ENCODE measurements around the gene CYTH1.

The CYTH1 gene

GRCh38 chr17:78821961-78822360 lies 39.9 kb upstream of the CYTH1 start:
- WGBS, 2 experiments = 92 to 93% methylated on average over 8 of the region's 8 CpGs
- no peaks in the 10 kb centered on the region for H3K9me3 ChIP-seq (ENCODE audit: control insufficient read depth, low read length)
- peaks cover 6% of the 10 kb centered on the region for H3K4me1 ChIP-seq (ENCODE audit: control insufficient read depth, insufficient read depth, low read length)
- no peak overlapping the region for H3K4me3 ChIP-seq (ENCODE audit: insufficient read depth, low read depth, low read length)
- H3K27me3 ChIP-seq (ENCODE audit: control insufficient read depth, insufficient read depth, low read length, poor library complexity, severe bottlenecking) = no peaks in the 10 kb centered on the region
- peaks cover 55% of the 10 kb centered on the region for H3K36me3 ChIP-seq (ENCODE audit: control insufficient read depth, insufficient read depth, low read length)
- no peak overlapping the region for H3K27ac ChIP-seq (ENCODE audit: insufficient read depth, low read depth, low read length, poor library complexity, severe bottlenecking)

- Histone ChIP-seq H3K27ac (ENCODE audit: insufficient read depth, low read depth, low read length, poor library complexity, severe bottlenecking) (no peak overlapping the region), H3K27me3 (ENCODE audit: control insufficient read depth, insufficient read depth, low read length, poor library complexity, severe bottlenecking) (no peaks in the 10 kb centered on the region), H3K36me3 (ENCODE audit: control insufficient read depth, insufficient read depth, low read length) (peaks cover 47% of the 10 kb centered on the region), H3K9me3 (ENCODE audit: control insufficient read depth, low read length) (no peaks in the 10 kb centered on the region), H3K4me1 (ENCODE audit: control insufficient read depth, insufficient read depth, low read length) (peaks cover 6% of the 10 kb centered on the region), H3K4me3 (ENCODE audit: insufficient read depth, low read depth, low read length) (no peak overlapping the region)
- 91 to 93% methylated on average over 13 of the region's 13 CpGs for WGBS, 2 experiments
These were observed 38.8 kb upstream of the CYTH1 start for GRCh38 chr17:78820841-78821240.

GRCh38 chr17:78819806-78820792 lies 38.0 kb upstream of the CYTH1 start:
- peaks cover 6% of the 10 kb centered on the region for H3K4me1 ChIP-seq (ENCODE audit: control insufficient read depth, insufficient read depth, low read length)
- 94 to 95% methylated on average over 18 of the region's 18 CpGs for WGBS, 2 experiments
- no peaks in the 10 kb centered on the region for H3K27me3 ChIP-seq (ENCODE audit: control insufficient read depth, insufficient read depth, low read length, poor library complexity, severe bottlenecking)
- no peak overlapping the region for H3K4me3 ChIP-seq (ENCODE audit: insufficient read depth, low read depth, low read length)
- H3K9me3 ChIP-seq (ENCODE audit: control insufficient read depth, low read length) = no peaks in the 10 kb centered on the region
- H3K36me3 ChIP-seq (ENCODE audit: control insufficient read depth, insufficient read depth, low read length) = peaks cover 50% of the 10 kb centered on the region
- H3K27ac ChIP-seq (ENCODE audit: insufficient read depth, low read depth, low read length, poor library complexity, severe bottlenecking) = no peak overlapping the region

GRCh38 chr17:78819402-78819801 lies 37.3 kb upstream of the CYTH1 start:
- Histone ChIP-seq H3K4me1 (ENCODE audit: control insufficient read depth, insufficient read depth, low read length) (peaks cover 6% of the 10 kb centered on the region), H3K27me3 (ENCODE audit: control insufficient read depth, insufficient read depth, low read length, poor library complexity, severe bottlenecking) (no peaks in the 10 kb centered on the region), H3K4me3 (ENCODE audit: insufficient read depth, low read depth, low read length) (no peak overlapping the region), H3K27ac (ENCODE audit: insufficient read depth, low read depth, low read length, poor library complexity, severe bottlenecking) (no peak overlapping the region), H3K9me3 (ENCODE audit: control insufficient read depth, low read length) (no peaks in the 10 kb centered on the region), H3K36me3 (ENCODE audit: control insufficient read depth, insufficient read depth, low read length) (peaks cover 45% of the 10 kb centered on the region)
- WGBS, 2 experiments = 95 to 96% methylated on average over 8 of the region's 8 CpGs

- Histone ChIP-seq H3K27me3 (ENCODE audit: control insufficient read depth, insufficient read depth, low read length, poor library complexity, severe bottlenecking) (no peaks in the 10 kb centered on the region), H3K4me1 (ENCODE audit: control insufficient read depth, insufficient read depth, low read length) (peaks cover 6% of the 10 kb centered on the region), H3K9me3 (ENCODE audit: control insufficient read depth, low read length) (no peaks in the 10 kb centered on the region), H3K27ac (ENCODE audit: insufficient read depth, low read depth, low read length, poor library complexity, severe bottlenecking) (no peak overlapping the region), H3K36me3 (ENCODE audit: control insufficient read depth, insufficient read depth, low read length) (peaks cover 50% of the 10 kb centered on the region), H3K4me3 (ENCODE audit: insufficient read depth, low read depth, low read length) (no peak overlapping the region)
- WGBS, 2 experiments = 97% methylated on average over 6 of the region's 6 CpGs
These were observed 36.9 kb upstream of the CYTH1 start for GRCh38 chr17:78818932-78819331.

GRCh38 chr17:78818152-78818846 lies 36.2 kb upstream of the CYTH1 start:
- Histone ChIP-seq H3K9me3 (ENCODE audit: control insufficient read depth, low read length) (no peaks in the 10 kb centered on the region), H3K27me3 (ENCODE audit: control insufficient read depth, insufficient read depth, low read length, poor library complexity, severe bottlenecking) (no peaks in the 10 kb centered on the region), H3K36me3 (ENCODE audit: control insufficient read depth, insufficient read depth, low read length) (peaks cover 56% of the 10 kb centered on the region), H3K4me3 (ENCODE audit: insufficient read depth, low read depth, low read length) (no peak overlapping the region), H3K27ac (ENCODE audit: insufficient read depth, low read depth, low read length, poor library complexity, severe bottlenecking) (no peak overlapping the region), H3K4me1 (ENCODE audit: control insufficient read depth, insufficient read depth, low read length) (peaks cover 3% of the 10 kb centered on the region)
- WGBS, 2 experiments = 94 to 95% methylated on average over 19 of the region's 19 CpGs

GRCh38 chr17:78817123-78817522 lies 35.0 kb upstream of the CYTH1 start:
- H3K4me1 ChIP-seq (ENCODE audit: control insufficient read depth, insufficient read depth, low read length) = no peaks in the 10 kb centered on the region

GRCh38 chr17:78815696-78816095 lies 33.6 kb upstream of the CYTH1 start:
- WGBS, 2 experiments = 87 to 88% methylated on average over 7 of the region's 7 CpGs
- no peaks in the 10 kb centered on the region for H3K4me1 ChIP-seq (ENCODE audit: control insufficient read depth, insufficient read depth, low read length)
- no peaks in the 10 kb centered on the region for H3K27me3 ChIP-seq (ENCODE audit: control insufficient read depth, insufficient read depth, low read length, poor library complexity, severe bottlenecking)
- H3K9me3 ChIP-seq (ENCODE audit: control insufficient read depth, low read length) = no peaks in the 10 kb centered on the region
- H3K27ac ChIP-seq (ENCODE audit: insufficient read depth, low read depth, low read length, poor library complexity, severe bottlenecking) = no peak overlapping the region
- H3K36me3 ChIP-seq (ENCODE audit: control insufficient read depth, insufficient read depth, low read length) = peaks cover 70% of the 10 kb centered on the region
- no peak overlapping the region for H3K4me3 ChIP-seq (ENCODE audit: insufficient read depth, low read depth, low read length)

More at GRCh38 chr17:78817123-78817522, 35.0 kb upstream of the CYTH1 start:
- no peak overlapping the region for H3K4me3 ChIP-seq (ENCODE audit: insufficient read depth, low read depth, low read length)
- WGBS, 2 experiments = 93% methylated on average over 6 of the region's 6 CpGs
- H3K9me3 ChIP-seq (ENCODE audit: control insufficient read depth, low read length) = no peaks in the 10 kb centered on the region
- no peak overlapping the region for H3K27ac ChIP-seq (ENCODE audit: insufficient read depth, low read depth, low read length, poor library complexity, severe bottlenecking)
- no peaks in the 10 kb centered on the region for H3K27me3 ChIP-seq (ENCODE audit: control insufficient read depth, insufficient read depth, low read length, poor library complexity, severe bottlenecking)
- H3K36me3 ChIP-seq (ENCODE audit: control insufficient read depth, insufficient read depth, low read length) = peaks cover 63% of the 10 kb centered on the region

- no peaks in the 10 kb centered on the region for H3K9me3 ChIP-seq (ENCODE audit: control insufficient read depth, low read length)
- peaks cover 59% of the 10 kb centered on the region for H3K36me3 ChIP-seq (ENCODE audit: control insufficient read depth, insufficient read depth, low read length)
- H3K4me3 ChIP-seq (ENCODE audit: insufficient read depth, low read depth, low read length) = no peak overlapping the region
- no peak overlapping the region for H3K27ac ChIP-seq (ENCODE audit: insufficient read depth, low read depth, low read length, poor library complexity, severe bottlenecking)
- 92 to 95% methylated on average over 8 of the region's 8 CpGs for WGBS, 2 experiments
- no peaks in the 10 kb centered on the region for H3K4me1 ChIP-seq (ENCODE audit: control insufficient read depth, insufficient read depth, low read length)
- H3K27me3 ChIP-seq (ENCODE audit: control insufficient read depth, insufficient read depth, low read length, poor library complexity, severe bottlenecking) = no peaks in the 10 kb centered on the region
These were observed 30.8 kb upstream of the CYTH1 start for GRCh38 chr17:78812855-78813254.

GRCh38 chr17:78808163-78808562 lies 26.1 kb upstream of the CYTH1 start:
- Histone ChIP-seq H3K9me3 (ENCODE audit: control insufficient read depth, low read length) (no peaks in the 10 kb centered on the region), H3K36me3 (ENCODE audit: control insufficient read depth, insufficient read depth, low read length) (peaks cover 48% of the 10 kb centered on the region), H3K4me3 (ENCODE audit: insufficient read depth, low read depth, low read length) (no peak overlapping the region), H3K27me3 (ENCODE audit: control insufficient read depth, insufficient read depth, low read length, poor library complexity, severe bottlenecking) (no peaks in the 10 kb centered on the region), H3K27ac (ENCODE audit: insufficient read depth, low read depth, low read length, poor library complexity, severe bottlenecking) (no peak overlapping the region), H3K4me1 (ENCODE audit: control insufficient read depth, insufficient read depth, low read length) (no peaks in the 10 kb centered on the region)
- WGBS, 2 experiments = 95 to 96% methylated on average over 3 of the region's 4 CpGs

All from ectodermal cell (in vitro differentiated cells).